Suprapubic skin (tissue), 4 donors: Measurements from ENCODE around the gene ZNFX1. TPM values are rescaled to one million over a fixed set of nuclear protein-coding genes. Genes with fewer than 3 reads are reported as not detected.
A peak's percentile ranks its signal among the peaks of the same experiment; 100 is the strongest.

Experiments
- DNase-seq, 2 donors: peaks; one replicate each; pipeline ENCODE4 v3.0.0-alpha.2; 2019; ENCODE audit warnings: low spot score in 2 of 2
- H3K27ac ChIP-seq: fragments of 200-600 bp; sonication (generic); one replicate; pipeline ENCODE4 v1.5.1; 2019
- H3K27me3 ChIP-seq: fragments of 200-600 bp; sonication (generic); one replicate; pipeline ENCODE4 v1.5.1; 2019
- H3K36me3 ChIP-seq: fragments of 200-600 bp; sonication (generic); one replicate; pipeline ENCODE4 v1.5.1; 2019
- H3K4me1 ChIP-seq: fragments of 200-600 bp; sonication (generic); one replicate; pipeline ENCODE4 v1.5.1; 2019
- H3K4me3 ChIP-seq: fragments of 200-600 bp; sonication (generic); one replicate; pipeline ENCODE4 v1.5.1; 2019; ENCODE audit warnings: mild to moderate bottlenecking
- H3K9me3 ChIP-seq: fragments of 200-600 bp; sonication (generic); one replicate; pipeline ENCODE4 v1.5.1; 2019
- CTCF ChIP-seq, 2 donors: fragments of 200-600 bp in 1 of 2; fragments of 450-650 bp in 1 of 2; sonication (generic) in 1 of 2; IDR thresholded peaks; one replicate each; pipeline ENCODE4 v1.5.1; 2016 to 2019; ENCODE audit warnings: antibody characterized with exemption in 2 of 2, mild to moderate bottlenecking in 1 of 2, moderate library complexity in 1 of 2
- EP300 ChIP-seq: sonication (generic); formaldehyde crosslinking; IDR thresholded peaks from one replicate; pipeline ENCODE4 v1.6.1; 2017; ENCODE audit warnings: antibody characterized with exemption
- POLR2A ChIP-seq, 2 donors: fragments of 450-650 bp; IDR thresholded peaks; one replicate each; pipeline ENCODE4 v1.6.1; 2017; ENCODE audit warnings: antibody characterized with exemption in 2 of 2, mild to moderate bottlenecking in 2 of 2, moderate library complexity in 2 of 2
- POLR2AphosphoS5 ChIP-seq, 3 donors: sonication (generic); formaldehyde crosslinking; IDR thresholded peaks; one replicate each; pipeline ENCODE4 v1.6.1; 2017; ENCODE audit warnings: antibody characterized with exemption in 3 of 3
- WGBS: methylation state at CpG from one replicate; pipeline ENCODE4 v1.1.5; 2018; 5-methylcytosine and 5-hydroxymethylcytosine counted together
- total RNA-seq, 4 donors: library from RNA; depleted of rRNA; stranded (reverse); fragments of >200 nt; gene quantifications; one replicate each; pipeline ENCODE4 v1.1.0, GENCODE V29; 2016

Gene ZNFX1
- total RNA-seq, 4 donors from 2014 or later = 25.9 to 36.1 (median 33.2) TPM

- Histone ChIP-seq H3K27me3 (no peaks in the 10 kb centered on the region), H3K27ac (no peak overlapping the region), H3K4me1 (peaks cover 5% of the 10 kb centered on the region), H3K36me3 (peaks cover 58% of the 10 kb centered on the region), H3K9me3 (peaks cover 9% of the 10 kb centered on the region), H3K4me3 (no peak overlapping the region)
- 84% methylated on average over 1 of the region's 1 CpG for WGBS
- no peak for TF ChIP-seq EP300
- DNase-seq = no peak
Measured at GRCh38 chr20:49291200-49291599, 13.3 kb upstream of the ZNFX1 start.

- Histone ChIP-seq H3K36me3 (peaks cover 63% of the 10 kb centered on the region), H3K9me3 (peaks cover 14% of the 10 kb centered on the region), H3K27ac (no peak overlapping the region), H3K27me3 (no peaks in the 10 kb centered on the region), H3K4me3 (no peak overlapping the region), H3K4me1 (peaks cover 5% of the 10 kb centered on the region)
- WGBS = 90% methylated on average over 6 of the region's 6 CpGs
- no peak for DNase-seq
- no peak for TF ChIP-seq POLR2AphosphoS5 (IDR thresholded peaks at IDR 0.05)
- TF ChIP-seq EP300 = no peak
- no peak for TF ChIP-seq POLR2A (IDR thresholded peaks at IDR 0.05)
- no peak for TF ChIP-seq CTCF (IDR thresholded peaks at IDR 0.05)
Measured at GRCh38 chr20:49290608-49291191, 12.8 kb upstream of the ZNFX1 start.

- WGBS = 86% methylated on average over 10 of the region's 10 CpGs
- H3K27me3 ChIP-seq = no peaks in the 10 kb centered on the region
- peaks cover 5% of the 10 kb centered on the region for H3K4me1 ChIP-seq
- H3K4me3 ChIP-seq = peak overlapping the region; percentile 7
- H3K27ac ChIP-seq = peak overlapping the region; percentile 51
- TF ChIP-seq POLR2A (IDR thresholded peaks at IDR 0.05) (no peak), POLR2AphosphoS5 (IDR thresholded peaks at IDR 0.05) (no peak), CTCF (IDR thresholded peaks at IDR 0.05) (no peak), EP300 (no peak)
- peaks cover 14% of the 10 kb centered on the region for H3K9me3 ChIP-seq
- peaks cover 74% of the 10 kb centered on the region for H3K36me3 ChIP-seq
- DNase-seq = no peak
Measured at GRCh38 chr20:49288784-49289696, 11.2 kb upstream of the ZNFX1 start.

- peak overlapping the region; percentile 51 for H3K27ac ChIP-seq
- peaks cover 5% of the 10 kb centered on the region for H3K4me1 ChIP-seq
- DNase-seq = no peak
- WGBS = 75% methylated on average over 2 of the region's 2 CpGs
- H3K36me3 ChIP-seq = peaks cover 81% of the 10 kb centered on the region
- peaks cover 14% of the 10 kb centered on the region for H3K9me3 ChIP-seq
- no peaks in the 10 kb centered on the region for H3K27me3 ChIP-seq
- TF ChIP-seq POLR2A (IDR thresholded peaks at IDR 0.05) (no peak), EP300 (no peak), CTCF (IDR thresholded peaks at IDR 0.05) (no peak), POLR2AphosphoS5 (IDR thresholded peaks at IDR 0.05) (no peak)
- peak overlapping the region; percentile 7 for H3K4me3 ChIP-seq
Measured at GRCh38 chr20:49288250-49288751, 10.4 kb upstream of the ZNFX1 start.

GRCh38 chr20:49287555-49288249 lies 9.8 kb upstream of the ZNFX1 start:
- Histone ChIP-seq H3K36me3 (peaks cover 87% of the 10 kb centered on the region), H3K9me3 (peaks cover 14% of the 10 kb centered on the region), H3K27me3 (no peaks in the 10 kb centered on the region), H3K4me3 (no peak overlapping the region), H3K27ac (peak overlapping the region; percentile 48), H3K4me1 (peaks cover 9% of the 10 kb centered on the region)
- no peak for TF ChIP-seq POLR2AphosphoS5 (IDR thresholded peaks at IDR 0.05)
- TF ChIP-seq POLR2A (IDR thresholded peaks at IDR 0.05) = no peak
- TF ChIP-seq EP300 = no peak
- no peak for TF ChIP-seq CTCF (IDR thresholded peaks at IDR 0.05)
- no peak for DNase-seq
